ENCODE data around the gene SWSAP1.

SWSAP1 gene

DNA sequence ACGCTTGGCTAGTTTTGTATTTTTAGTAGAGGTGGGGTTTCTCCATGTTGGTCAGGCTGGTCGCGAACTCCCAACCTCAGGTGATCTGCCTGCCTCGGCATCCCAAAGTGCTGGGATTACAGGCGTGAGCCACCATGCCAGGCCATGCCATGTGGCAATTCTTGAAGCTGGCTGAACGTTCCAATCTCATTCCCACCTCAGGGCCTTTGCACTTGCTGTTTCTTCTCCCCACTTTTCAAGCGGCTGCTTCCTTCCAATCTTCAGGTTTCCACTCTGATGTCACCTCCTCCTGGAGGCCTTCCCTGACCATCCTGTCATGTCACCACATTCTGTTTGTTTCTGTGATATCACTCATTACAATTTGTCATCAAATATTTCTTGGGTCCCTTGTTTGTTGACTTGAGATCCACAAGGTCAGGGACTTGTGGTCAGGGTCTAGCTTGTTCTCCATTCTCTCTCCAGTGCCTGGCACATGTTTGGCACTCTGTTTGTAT lies 5.4 kb downstream of the SWSAP1 start:
- H3K27me3 ChIP-seq (ENCODE audit: control insufficient read depth, insufficient read depth, low read length), result no peaks in the 10 kb centered on the region
- H3K9ac ChIP-seq (ENCODE audit: low read length), result no peak overlapping the region
- peaks cover 10% of the 10 kb centered on the region; the same call in 1 of the 2 replicates for H3K4me1 ChIP-seq (ENCODE audit: control insufficient read depth, insufficient read depth, low read length)
- peak overlapping the region; percentile 75 for H3K4me3 ChIP-seq (ENCODE audit: low read depth, low read length)
- H3K27ac ChIP-seq (ENCODE audit: low read depth, low read length), result no peak overlapping the region
- H3K9me3 ChIP-seq (ENCODE audit: control insufficient read depth, insufficient read depth, low read depth, low read length), result no peaks in the 10 kb centered on the region
- H3K36me3 ChIP-seq (ENCODE audit: control insufficient read depth, insufficient read depth, low read length), result no peaks in the 10 kb centered on the region

DNA sequence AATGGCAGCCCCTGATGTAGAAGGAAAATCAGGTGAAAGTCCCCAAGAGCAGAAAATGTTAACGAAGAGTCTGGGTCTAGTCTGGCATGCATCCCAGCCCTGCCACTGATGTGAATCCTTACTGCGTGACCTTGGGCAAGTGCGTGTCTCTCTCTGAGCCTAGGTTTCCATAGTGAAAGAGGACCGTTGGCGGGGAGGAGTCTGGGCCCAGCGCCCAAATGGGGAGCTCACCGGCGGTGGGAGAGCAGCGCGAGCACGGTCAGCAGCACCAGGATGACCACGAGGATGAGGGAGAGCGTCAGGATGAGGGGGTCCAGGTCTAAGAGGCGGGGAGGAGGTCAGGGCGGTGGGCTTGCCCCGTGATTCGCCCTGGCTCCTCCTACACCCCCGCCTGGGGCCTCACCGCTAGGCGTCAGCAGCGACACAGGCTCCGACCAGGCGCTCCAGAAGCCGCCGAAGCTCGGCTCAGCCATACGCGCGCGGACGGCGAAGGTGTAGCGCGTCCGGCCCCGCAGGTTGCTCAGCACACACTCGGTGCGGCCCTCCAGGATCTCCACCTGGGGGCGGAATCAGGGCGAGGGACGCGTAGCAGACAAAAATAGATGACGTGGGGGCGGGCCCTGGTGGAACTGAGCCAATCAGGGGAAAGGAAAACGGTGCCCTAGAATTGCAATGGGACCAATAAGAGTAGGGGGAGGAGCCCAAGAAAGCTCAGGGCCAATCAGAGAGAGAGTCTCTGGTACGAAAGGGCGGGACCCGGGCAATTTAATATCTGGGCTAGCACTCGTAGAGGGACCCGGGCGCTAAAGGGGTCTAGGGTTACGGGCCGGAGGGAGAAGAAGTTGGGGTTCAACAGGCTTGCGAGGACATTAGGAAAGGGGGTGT lies 6.4 kb downstream of the SWSAP1 start:
- Histone ChIP-seq H3K27ac (ENCODE audit: low read depth, low read length) (peak overlapping the region; percentile 44), H3K27me3 (ENCODE audit: control insufficient read depth, insufficient read depth, low read length) (no peaks in the 10 kb centered on the region), H3K9ac (ENCODE audit: low read length) (peak overlapping the region; percentile 75), H3K4me1 (ENCODE audit: control insufficient read depth, insufficient read depth, low read length) (0 out of 2 replicates have a peak, but pooled peaks cover 6% of the 10 kb centered on the region), H3K4me3 (ENCODE audit: low read depth, low read length) (peak overlapping the region; percentile 75), H3K36me3 (ENCODE audit: control insufficient read depth, insufficient read depth, low read length) (no peaks in the 10 kb centered on the region), H3K9me3 (ENCODE audit: control insufficient read depth, insufficient read depth, low read depth, low read length) (no peaks in the 10 kb centered on the region)

DNA sequence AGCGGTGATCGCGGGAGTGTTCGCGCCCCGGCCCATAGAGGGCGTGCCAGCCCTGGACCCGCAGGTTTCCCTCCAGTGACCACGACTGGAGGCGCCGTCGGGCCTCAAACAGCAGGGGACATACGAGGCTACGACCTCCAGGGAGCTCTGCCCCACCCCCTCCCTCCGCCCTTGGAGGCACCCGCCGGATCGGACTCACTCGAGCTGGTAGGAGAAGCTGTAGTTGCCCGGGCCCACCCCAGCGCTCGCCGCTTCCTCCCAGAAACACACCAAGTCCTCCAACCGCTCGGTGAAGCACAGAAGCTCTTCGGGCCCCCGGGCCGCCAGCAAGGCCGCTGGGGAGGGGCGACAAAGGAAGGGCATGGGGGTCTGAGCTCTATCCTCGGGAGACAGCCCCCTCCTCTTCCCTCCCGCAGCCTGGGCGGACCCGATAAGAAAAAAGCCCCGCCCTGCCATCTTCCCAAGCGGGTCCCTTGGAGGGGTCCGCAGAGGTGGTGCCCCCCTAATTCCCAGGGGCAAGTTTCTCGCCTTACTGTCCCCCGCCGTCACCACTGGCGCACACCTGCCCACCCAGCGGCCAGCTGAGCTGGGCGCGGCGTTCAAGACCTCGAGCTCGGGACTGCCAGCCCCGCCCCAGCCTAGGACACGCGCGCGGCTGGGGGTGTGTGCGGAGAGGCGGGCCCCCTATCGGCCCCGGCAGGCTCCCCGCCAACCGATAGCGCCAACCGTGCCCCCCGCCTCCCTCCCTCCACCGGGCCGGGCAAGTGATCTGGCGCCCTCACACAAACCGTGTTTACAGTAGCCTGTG lies 8.6 kb downstream of the SWSAP1 start:
- H3K4me3 ChIP-seq (ENCODE audit: low read depth, low read length), result peak overlapping the region; percentile 69
- no peaks in the 10 kb centered on the region for H3K36me3 ChIP-seq (ENCODE audit: control insufficient read depth, insufficient read depth, low read length)
- no peak overlapping the region for H3K27ac ChIP-seq (ENCODE audit: low read depth, low read length)
- H3K9ac ChIP-seq (ENCODE audit: low read length), result no peak overlapping the region
- H3K27me3 ChIP-seq (ENCODE audit: control insufficient read depth, insufficient read depth, low read length), result no peaks in the 10 kb centered on the region
- 0 out of 2 replicates have a peak, but pooled peaks cover 6% of the 10 kb centered on the region for H3K4me1 ChIP-seq (ENCODE audit: control insufficient read depth, insufficient read depth, low read length)
- H3K9me3 ChIP-seq (ENCODE audit: control insufficient read depth, insufficient read depth, low read depth, low read length), result no peaks in the 10 kb centered on the region

DNA sequence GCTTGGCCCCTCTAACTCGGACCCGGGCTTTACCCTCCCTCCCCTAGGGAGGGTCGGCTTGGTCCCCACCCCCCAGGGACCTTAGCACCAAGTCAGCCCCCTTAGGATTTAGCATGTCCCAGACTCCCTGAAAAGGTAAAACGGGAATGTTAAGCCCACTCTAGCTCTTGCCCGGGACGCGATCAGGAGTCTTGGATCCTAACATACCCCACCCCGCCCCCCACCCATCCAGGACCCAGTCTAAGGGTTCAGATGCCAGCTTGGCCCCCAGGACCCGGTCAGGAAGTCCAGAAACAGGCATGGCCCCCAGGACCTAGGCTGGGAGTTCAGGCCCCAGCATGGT lies 9.2 kb downstream of the SWSAP1 start:
- H3K9me3 ChIP-seq (ENCODE audit: control insufficient read depth, insufficient read depth, low read depth, low read length), result no peaks in the 10 kb centered on the region
- H3K27me3 ChIP-seq (ENCODE audit: control insufficient read depth, insufficient read depth, low read length), result no peaks in the 10 kb centered on the region
- no peaks in the 10 kb centered on the region for H3K36me3 ChIP-seq (ENCODE audit: control insufficient read depth, insufficient read depth, low read length)
- H3K9ac ChIP-seq (ENCODE audit: low read length), result peak overlapping the region; percentile 57
- H3K4me1 ChIP-seq (ENCODE audit: control insufficient read depth, insufficient read depth, low read length), result 0 out of 2 replicates have a peak, but pooled peaks cover 6% of the 10 kb centered on the region
- H3K4me3 ChIP-seq (ENCODE audit: low read depth, low read length), result peak overlapping the region; percentile 69
- H3K27ac ChIP-seq (ENCODE audit: low read depth, low read length), result no peak overlapping the region

DNA sequence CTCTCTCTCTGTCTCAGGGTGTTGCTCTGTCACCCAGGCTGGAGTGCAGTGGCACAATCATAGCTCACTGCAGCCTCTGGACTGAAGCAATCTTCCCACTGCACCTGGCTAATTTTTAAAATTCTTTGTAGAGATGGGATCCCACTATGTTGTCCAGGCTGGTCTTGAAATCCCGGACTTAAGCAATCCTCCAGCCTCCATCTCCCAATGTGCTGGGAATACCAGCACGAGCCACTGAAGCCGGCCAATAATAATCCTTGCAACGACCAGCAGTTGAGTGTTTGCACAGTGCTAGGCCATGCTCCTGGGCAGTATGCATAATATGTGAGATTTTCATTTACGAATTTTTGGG lies 10.3 kb downstream of the SWSAP1 start:
- Histone ChIP-seq H3K4me3 (ENCODE audit: low read depth, low read length) (no peak overlapping the region), H3K9ac (ENCODE audit: low read length) (no peak overlapping the region), H3K36me3 (ENCODE audit: control insufficient read depth, insufficient read depth, low read length) (no peaks in the 10 kb centered on the region), H3K4me1 (ENCODE audit: control insufficient read depth, insufficient read depth, low read length) (0 out of 2 replicates have a peak, but pooled peaks cover 6% of the 10 kb centered on the region), H3K9me3 (ENCODE audit: control insufficient read depth, insufficient read depth, low read depth, low read length) (no peaks in the 10 kb centered on the region), H3K27ac (ENCODE audit: low read depth, low read length) (no peak overlapping the region), H3K27me3 (ENCODE audit: control insufficient read depth, insufficient read depth, low read length) (no peaks in the 10 kb centered on the region)

DNA sequence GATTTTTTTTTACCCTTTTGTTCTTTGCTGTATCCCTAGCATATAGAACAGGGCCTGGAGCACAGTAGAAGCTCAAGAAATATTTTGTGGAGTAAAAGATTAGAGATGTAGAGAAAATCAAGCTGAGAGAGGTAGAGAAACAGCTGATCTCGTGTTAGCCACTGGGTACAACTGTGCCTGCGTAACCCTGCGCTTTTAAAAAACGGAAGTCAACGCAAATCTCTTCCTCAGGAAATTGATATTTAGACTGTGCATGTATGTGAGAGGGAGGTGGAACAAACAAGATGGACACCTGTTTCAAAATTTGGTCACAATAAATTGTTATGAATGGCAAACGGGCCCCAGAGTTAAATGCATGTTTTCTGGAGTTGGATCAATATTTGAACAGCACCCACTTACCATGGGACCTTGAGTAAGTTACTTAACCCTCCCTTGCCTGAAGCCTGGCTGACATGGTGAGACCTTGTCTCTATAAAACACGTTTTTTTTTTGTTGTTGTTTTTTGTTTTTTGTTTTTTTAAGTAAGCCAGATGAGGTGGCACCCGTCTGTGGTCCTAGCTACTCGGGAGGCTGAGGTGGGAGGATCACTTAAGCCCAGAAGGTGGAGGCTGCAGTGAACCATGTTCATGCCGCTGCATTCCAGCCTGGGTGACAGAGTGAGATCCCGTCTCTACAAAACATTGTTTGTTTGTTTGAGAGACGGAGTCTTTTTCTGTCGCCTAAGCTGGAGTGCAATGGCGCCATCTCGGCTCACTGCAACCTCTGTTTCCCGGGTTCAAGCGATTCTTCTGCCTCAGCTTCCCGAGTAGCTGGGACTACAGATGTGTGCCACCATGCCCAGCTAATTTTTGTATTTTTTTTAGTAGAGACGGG lies 12.9 kb downstream of the SWSAP1 start:
- Histone ChIP-seq H3K4me3 (ENCODE audit: low read depth, low read length) (no peak overlapping the region), H3K27ac (ENCODE audit: low read depth, low read length) (no peak overlapping the region), H3K36me3 (ENCODE audit: control insufficient read depth, insufficient read depth, low read length) (no peaks in the 10 kb centered on the region), H3K27me3 (ENCODE audit: control insufficient read depth, insufficient read depth, low read length) (no peaks in the 10 kb centered on the region), H3K9ac (ENCODE audit: low read length) (no peak overlapping the region), H3K4me1 (ENCODE audit: control insufficient read depth, insufficient read depth, low read length) (no peaks in the 10 kb centered on the region), H3K9me3 (ENCODE audit: control insufficient read depth, insufficient read depth, low read depth, low read length) (peaks cover 5% of the 10 kb centered on the region)

DNA sequence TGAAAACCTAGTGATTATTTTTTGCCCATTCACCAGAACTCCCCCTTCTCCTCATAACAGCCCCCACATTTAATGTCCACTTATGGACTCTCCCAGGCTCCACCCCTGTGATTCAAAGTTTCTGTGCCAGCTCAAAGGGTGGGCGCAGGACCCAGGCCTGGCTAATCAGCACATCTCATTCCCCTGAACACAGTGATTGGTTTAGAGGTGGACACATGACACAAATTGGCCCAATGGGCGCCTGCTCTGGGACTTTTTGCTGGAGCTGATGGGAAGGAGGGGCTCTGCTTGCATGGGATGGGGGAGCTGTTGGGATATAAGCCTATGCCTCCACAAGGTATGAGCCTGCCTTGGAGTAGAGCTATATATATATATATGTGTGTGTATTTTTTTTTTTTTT lies 15.9 kb downstream of the SWSAP1 start:
- Histone ChIP-seq H3K27me3 (ENCODE audit: control insufficient read depth, insufficient read depth, low read length) (no peaks in the 10 kb centered on the region), H3K4me1 (ENCODE audit: control insufficient read depth, insufficient read depth, low read length) (peaks cover 3% of the 10 kb centered on the region; the same call in 1 of the 2 replicates), H3K9ac (ENCODE audit: low read length) (no peak overlapping the region), H3K27ac (ENCODE audit: low read depth, low read length) (no peak overlapping the region), H3K36me3 (ENCODE audit: control insufficient read depth, insufficient read depth, low read length) (peaks cover 10% of the 10 kb centered on the region), H3K4me3 (ENCODE audit: low read depth, low read length) (no peak overlapping the region), H3K9me3 (ENCODE audit: control insufficient read depth, insufficient read depth, low read depth, low read length) (peaks cover 5% of the 10 kb centered on the region)

DNA sequence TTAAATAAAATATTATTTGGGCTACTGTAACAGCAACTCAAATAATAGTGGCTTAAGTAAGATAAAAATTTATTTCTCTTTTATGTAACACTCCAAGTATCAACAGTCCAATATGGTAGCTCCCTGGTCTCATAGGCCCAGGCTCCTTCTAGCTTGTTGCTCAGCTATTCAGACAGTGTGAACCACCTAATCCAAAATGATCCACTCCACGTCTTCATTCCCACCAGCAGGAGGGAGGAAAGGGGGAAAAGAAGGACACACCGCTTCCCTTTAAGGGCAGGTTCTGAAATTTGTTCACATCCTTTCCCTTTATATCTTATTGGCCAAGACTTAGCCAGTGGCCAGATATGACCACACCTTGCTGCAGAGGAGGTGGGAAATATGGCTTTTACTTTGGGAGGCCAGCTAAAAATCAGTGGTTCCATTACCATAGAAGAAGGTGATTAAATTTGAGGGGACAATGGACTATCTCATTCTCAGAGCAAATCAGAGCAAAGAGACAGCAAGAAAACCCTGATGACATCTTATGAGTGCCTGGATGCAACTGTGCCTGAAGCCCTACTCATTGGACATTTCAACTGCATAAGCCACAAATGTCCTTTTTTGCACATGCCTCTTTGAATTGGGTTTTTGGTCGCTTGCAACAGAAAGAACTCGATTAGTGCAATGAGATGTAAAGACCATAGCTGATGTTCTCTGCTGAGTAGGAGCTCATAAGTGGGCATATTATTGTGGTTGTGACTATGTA lies 16.6 kb downstream of the SWSAP1 start:
- Histone ChIP-seq H3K36me3 (ENCODE audit: control insufficient read depth, insufficient read depth, low read length) (peaks cover 10% of the 10 kb centered on the region), H3K9ac (ENCODE audit: low read length) (no peak overlapping the region), H3K4me1 (ENCODE audit: control insufficient read depth, insufficient read depth, low read length) (peaks cover 3% of the 10 kb centered on the region; the same call in 1 of the 2 replicates), H3K27me3 (ENCODE audit: control insufficient read depth, insufficient read depth, low read length) (no peaks in the 10 kb centered on the region), H3K27ac (ENCODE audit: low read depth, low read length) (no peak overlapping the region), H3K4me3 (ENCODE audit: low read depth, low read length) (no peak overlapping the region), H3K9me3 (ENCODE audit: control insufficient read depth, insufficient read depth, low read depth, low read length) (peaks cover 5% of the 10 kb centered on the region)

DNA sequence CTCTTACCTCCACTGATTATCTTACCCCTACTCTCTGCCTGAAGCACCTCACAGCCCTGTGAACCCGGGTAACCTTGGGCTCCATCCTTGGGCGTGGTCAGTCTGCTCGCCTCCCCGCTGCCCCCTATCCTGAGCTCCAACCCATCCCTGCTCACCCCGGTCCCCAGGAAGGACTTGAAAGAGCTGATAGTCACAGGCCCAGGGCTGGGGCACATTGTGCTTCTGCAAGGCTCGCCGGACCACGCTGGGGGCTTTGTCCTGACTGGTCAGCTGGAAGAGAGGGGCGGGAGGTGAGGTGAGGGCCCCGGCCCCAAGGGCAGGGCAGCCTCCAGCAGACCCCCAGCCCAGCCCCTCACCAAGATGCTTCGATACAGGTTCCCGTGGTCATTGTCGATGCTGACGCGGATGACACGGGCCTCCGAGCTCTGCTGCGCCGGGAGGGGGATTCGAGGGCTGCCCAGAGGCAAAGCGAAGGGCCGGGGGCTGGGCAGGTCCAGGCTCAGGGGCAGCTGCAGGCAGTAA lies 22.7 kb downstream of the SWSAP1 start:
- Histone ChIP-seq H3K9ac (ENCODE audit: low read length) (no peak overlapping the region), H3K4me1 (ENCODE audit: control insufficient read depth, insufficient read depth, low read length) (peaks cover 3% of the 10 kb centered on the region; the same call in 1 of the 2 replicates), H3K27ac (ENCODE audit: low read depth, low read length) (no peak overlapping the region), H3K9me3 (ENCODE audit: control insufficient read depth, insufficient read depth, low read depth, low read length) (no peaks in the 10 kb centered on the region), H3K36me3 (ENCODE audit: control insufficient read depth, insufficient read depth, low read length) (peaks cover 35% of the 10 kb centered on the region), H3K4me3 (ENCODE audit: low read depth, low read length) (no peak overlapping the region), H3K27me3 (ENCODE audit: control insufficient read depth, insufficient read depth, low read length) (no peaks in the 10 kb centered on the region)

DNA sequence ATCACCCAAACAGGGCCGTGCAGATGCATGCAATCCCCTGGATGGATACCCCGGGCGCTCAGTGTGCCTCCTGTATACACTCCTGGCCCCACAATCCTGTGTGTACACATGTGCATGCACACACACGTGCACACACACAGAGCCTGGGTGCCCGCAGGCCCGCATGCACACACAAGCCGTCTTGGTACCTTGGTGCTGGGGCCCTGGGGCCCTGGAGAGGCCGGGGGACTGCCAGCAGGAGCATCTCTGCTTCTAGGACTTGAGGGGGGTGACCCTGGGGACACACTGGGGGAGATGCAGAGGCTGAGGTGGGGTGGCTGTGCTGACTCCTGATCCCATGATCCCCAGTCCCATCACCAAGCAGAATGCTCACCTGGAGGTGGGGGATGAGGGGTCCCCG lies 25.2 kb downstream of the SWSAP1 start:
- H3K9ac ChIP-seq (ENCODE audit: low read length), result no peak overlapping the region
- H3K27me3 ChIP-seq (ENCODE audit: control insufficient read depth, insufficient read depth, low read length), result no peaks in the 10 kb centered on the region
- no peak overlapping the region for H3K4me3 ChIP-seq (ENCODE audit: low read depth, low read length)
- H3K9me3 ChIP-seq (ENCODE audit: control insufficient read depth, insufficient read depth, low read depth, low read length), result no peaks in the 10 kb centered on the region
- H3K4me1 ChIP-seq (ENCODE audit: control insufficient read depth, insufficient read depth, low read length), result peaks cover 3% of the 10 kb centered on the region; the same call in 1 of the 2 replicates
- no peak overlapping the region for H3K27ac ChIP-seq (ENCODE audit: low read depth, low read length)
- H3K36me3 ChIP-seq (ENCODE audit: control insufficient read depth, insufficient read depth, low read length), result peaks cover 42% of the 10 kb centered on the region

Data from HUES6 (cell line).